Fibroblast of peridontal ligament (primary cell): ENCODE measurements around the gene EXTL2.
"Not testable (repeated sequence)": the region's sequence is repeated elsewhere in the genome, so short reads cannot be mapped to it uniquely, and the experiment has no call there.

Experiments
- DNase-seq: peaks from one replicate; pipeline ENCODE4 v3.0.0-alpha.2; 2010; ENCODE audit errors: extremely low read depth

Gene EXTL2, protein sequence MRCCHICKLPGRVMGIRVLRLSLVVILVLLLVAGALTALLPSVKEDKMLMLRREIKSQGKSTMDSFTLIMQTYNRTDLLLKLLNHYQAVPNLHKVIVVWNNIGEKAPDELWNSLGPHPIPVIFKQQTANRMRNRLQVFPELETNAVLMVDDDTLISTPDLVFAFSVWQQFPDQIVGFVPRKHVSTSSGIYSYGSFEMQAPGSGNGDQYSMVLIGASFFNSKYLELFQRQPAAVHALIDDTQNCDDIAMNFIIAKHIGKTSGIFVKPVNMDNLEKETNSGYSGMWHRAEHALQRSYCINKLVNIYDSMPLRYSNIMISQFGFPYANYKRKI

DNA sequence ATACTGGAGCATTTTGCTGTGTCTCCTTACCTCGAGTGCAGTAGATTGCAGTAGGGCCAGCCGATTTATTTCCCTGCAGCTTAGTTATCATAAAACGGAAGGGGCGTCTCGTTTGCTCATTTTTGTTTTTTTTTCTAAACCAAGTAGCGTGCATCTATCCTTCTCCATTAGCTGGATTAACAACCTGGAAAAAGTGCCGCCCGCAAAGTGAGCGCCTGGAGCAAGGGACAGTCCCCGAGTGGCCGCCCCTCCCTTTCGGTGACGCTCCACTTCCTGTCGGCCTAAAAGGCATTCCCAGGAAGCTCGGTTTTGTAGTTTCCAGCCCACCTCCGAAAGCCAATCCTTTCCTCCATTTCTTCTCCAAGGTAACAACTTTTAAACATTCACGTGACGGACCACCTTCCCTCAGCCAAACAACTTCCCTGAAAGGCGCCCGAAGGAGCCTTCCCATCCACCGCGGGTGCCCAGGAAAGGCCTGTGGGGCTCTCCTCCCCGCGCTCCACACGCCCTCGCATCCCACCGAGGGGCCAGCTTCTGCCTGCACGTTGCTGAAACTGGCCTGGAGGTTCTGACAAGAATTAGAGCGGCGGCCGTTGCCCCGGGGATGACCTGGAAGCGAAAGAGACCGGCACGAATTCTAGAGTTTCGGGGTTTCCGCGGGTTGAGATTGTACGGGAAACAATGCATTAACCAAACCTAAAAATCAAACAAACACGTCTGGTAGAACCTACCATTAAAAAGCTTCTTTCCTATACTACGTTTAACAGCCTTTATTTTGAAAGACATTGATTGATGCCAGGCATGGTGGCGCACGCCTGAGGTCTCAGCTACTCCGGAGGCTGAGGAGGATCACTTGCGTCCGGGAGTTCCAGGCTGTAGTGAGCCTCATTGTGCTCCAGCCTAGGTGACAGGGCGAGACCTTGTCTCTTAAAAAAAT lies at the start of gene EXTL2:
Gene EXTL2, minus strand, starts transcription at position 240 of the 937 bp plus-strand sequence. CDS start 6,085 bp downstream, outside the sequence.
- peak; percentile 58 for DNase-seq

DNA sequence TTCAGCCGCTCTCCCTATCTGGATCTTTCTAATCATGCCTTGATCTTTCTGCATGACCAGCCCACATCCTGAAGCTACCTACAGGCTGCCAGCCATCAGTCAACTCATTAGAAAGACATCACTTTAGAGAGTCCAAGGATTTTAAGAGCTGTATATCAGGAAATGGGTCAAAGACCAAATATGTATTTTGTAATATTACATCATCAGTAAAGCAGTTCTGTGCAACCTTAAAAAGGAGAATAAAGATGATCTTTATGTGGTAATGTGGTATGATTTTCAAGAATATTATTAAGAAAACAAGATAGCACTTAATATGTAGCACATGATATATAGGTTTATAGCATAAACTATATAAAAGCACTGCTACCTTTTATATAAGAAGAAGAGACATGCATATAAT lies 48.9 kb upstream of the EXTL2 start:
- no peak for DNase-seq

DNA sequence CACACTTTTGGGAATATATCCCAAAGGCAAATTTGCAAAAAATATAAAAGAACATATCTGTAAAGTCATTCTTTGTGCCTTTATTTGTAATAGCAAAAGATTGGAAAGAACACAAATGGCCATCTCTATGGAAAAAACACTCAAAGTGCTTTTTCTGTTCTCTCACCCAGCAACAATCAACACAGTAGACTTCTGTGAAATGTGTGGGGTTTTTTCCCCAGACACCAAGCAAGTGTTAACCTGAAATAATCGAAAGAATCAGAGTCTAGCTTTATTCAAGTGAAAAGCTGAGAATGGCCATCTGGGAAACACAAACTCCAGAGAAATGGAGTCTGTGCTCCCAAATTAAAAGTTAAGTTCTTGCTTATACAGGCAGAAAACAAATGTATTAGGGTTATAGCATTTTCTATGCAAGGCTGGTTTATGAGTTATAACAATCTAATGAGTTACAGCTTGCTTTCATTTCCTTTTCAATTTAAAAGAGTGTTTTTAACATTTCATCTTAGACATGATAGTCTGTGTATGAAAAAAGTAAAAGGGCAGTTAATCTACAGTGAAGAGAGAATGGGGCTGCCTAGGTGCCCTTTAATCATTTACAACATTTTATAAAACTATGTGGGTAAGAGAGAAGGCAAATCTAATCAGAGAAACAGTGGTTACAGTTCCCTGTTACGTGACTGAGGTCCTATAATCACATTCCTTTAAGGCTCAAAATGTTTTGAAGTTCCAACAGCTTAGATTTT lies 47.8 kb upstream of the EXTL2 start:
- DNase-seq: no peak

DNA sequence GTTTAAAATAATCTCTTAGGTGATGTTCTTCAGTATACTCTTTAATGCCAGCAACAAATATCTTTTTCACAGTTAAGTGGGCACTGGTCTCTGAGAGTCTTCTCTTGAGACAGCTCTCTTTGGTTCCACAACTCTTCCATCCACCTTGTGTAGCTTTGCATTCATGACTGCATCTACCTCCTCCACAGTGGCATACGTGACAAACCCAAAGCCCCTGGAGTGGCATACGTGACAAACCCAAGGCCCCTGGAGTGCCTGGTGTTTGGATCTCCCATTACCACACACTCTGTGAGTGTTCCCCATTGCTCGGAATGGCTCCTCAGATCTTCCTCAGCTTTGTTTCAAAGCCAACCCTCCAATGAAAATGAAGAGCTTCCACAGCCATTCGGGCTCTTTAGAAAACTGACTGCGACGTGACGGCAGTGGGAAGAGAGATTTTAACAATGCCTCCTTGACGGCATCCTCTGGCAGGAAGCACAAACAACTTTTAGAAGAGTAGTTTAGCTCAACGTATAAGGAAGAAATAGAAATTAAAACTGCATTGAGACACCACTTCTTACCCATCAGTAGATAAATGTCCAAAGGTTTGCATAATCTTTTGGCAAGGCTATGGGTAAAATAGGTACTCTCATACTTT lies 47.1 kb upstream of the EXTL2 start:
- DNase-seq: no peak

DNA sequence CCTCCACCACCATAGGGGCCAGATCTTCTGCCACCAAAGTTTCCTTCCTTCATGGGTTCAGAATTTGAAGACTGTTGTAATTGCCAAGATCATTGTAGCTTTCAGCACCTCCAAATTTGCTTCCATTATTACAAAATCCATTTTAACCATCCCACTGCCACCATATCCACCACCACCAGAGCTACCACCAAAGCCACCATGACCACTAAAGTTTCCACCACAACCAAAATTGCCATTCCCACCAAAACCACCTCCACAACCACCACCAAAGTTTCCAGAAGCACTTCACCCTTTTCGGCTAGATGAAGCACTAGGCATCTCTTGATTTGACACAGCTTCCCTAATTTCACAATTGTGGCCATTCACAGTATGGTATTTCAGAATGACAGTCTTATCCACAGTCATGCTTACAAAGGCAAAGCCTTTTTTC lies 46.5 kb upstream of the EXTL2 start:
- no peak for DNase-seq

DNA sequence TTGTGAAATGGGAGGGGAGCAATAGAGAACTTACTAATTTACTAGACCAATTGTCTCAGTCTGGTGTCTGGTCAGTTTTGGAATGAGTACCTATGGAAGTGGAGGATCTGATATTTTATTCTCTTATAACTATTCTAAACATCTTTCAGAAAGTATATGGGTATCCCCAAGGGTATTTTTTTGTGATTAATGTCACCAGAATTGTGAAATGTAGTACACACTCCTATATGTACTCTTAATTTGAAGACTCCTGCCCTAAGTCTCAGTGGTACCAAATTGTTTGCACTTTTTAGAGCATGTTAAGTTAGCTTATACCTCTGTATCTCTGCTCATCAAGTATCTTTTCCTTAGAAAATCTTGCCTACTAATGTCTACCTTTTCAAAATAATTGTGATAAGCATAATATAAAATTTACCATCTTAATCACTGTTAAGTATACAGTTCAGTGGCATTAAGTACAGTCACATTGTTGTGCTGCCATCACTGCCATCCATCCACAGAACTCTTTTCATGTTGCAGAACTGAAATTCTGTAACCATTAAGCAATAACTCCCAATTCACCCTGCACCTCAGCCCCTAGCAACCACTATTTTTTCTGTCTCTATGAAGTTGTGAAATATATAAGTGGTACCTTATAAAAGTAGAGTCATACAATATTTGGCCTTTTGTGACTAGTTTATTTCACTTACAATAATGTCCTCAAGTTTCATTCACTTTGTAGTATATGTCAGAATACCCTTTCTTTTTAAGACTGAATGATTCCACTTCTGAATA lies 41.7 kb upstream of the EXTL2 start:
- peak; percentile 55 for DNase-seq

DNA sequence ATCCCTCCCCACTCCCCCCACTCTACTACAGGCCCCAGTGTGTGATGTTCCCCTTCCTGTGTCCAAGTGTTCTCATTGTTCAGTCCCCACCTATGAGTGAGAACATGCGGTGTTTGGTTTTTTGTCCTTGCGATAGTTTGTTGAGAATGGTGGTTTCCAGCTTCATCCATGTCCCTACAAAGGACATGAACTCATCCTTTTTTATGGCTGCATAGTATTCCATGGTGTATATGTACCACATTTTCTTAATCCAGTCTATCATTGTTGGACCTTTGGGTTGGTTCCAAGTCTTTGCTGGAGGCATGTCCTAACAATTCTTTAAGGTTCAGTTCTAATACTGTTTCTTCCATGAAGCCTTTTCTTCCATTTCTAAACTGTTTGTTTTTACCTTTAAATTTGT lies 38.9 kb upstream of the EXTL2 start:
- not testable (repeated sequence) for DNase-seq

DNA sequence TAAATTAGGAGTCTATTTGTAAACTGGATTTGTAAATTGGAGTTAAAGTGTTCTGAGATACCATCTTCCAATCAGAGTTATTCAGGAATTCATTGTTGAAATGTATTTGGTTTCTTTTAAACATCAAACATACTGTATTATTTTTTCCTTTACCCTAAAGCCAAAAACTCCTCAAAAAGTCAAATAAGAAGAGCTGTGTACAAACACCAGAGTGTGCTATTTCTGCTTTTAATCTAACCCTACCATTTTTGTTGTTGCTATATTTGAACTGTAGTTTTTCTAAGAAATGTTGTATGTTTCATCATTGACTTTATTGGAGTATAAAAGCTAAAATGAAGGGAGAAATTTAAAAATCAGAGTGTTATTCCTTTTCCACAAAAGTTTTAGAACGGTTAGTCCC lies 37.1 kb upstream of the EXTL2 start:
- DNase-seq: peak; percentile 48

DNA sequence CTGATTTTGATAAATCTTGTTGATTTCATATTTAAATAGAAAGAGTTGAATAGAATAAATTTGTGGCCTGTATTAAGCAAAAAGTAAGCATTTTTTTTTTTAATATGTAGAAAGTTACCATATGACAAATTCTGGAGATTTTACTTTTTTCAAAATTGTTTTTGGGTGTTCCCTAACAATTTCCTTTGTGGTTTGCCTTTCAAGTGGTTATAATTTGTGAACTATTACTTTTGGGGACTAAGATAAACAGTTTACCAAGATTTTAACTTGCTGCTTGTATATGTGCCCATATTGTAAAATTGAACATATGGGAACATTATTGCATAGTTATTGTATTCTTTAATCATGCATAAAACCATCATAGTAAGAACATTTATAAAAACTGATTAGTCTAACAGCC lies 35.9 kb upstream of the EXTL2 start:
- DNase-seq: no peak

DNA sequence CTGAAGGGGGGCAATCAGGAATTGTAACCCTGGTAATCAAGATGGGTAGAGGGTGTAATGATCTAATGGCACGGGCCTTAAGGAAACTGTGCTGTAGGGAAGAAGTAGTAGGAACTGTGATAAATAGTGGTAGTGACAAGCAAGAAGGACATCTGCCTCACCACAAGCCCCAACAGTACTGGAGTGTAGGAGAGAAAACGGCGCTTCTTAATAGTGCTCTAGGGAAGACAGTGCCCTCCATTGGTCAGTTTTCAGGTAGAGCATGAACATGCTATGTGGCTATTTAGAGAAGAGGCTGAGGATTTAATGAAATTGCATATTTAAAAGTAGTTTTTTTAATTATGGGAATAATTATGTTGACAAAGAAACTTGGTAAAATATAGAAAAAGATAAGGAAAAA lies 33.5 kb upstream of the EXTL2 start:
- DNase-seq: no peak

DNA sequence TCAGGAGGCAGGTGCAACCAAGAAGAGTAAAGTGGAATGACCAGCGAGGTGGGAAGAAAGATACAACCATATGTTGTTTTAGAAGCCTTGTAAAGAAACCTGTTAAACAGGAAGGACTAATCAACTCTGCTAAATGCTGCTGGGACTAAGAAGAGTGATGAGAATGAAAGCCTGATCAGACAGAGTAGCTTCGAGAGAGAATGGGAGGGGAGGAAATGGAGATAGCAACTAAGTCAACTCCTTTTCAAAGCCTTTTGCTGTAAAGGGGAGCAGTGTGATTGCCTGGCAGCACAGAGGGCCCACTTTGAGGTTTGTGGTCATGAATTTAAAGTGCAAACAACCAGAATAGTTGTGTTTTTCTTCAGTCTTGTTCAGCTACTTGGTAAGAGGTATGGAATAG lies 32.6 kb upstream of the EXTL2 start:
- DNase-seq: no peak

DNA sequence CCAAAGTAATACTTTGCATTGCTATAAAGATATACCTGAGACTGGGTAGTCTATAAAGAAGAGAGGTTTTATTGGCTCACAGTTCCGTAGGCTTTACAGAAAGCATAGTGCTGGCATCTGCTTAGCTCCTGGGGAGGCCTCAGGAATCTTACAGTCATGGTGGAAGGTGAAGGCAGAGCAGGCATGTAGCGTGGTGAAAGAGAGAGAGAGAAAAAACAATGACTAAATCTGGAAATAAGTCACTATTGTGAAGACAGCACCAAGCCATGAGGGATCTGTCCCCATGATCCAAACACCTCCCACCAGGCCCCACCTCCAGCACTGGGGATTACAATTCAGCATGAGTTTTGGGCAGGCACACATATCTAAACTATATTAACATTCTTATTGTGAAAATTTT lies 31.6 kb upstream of the EXTL2 start:
- DNase-seq: no peak

DNA sequence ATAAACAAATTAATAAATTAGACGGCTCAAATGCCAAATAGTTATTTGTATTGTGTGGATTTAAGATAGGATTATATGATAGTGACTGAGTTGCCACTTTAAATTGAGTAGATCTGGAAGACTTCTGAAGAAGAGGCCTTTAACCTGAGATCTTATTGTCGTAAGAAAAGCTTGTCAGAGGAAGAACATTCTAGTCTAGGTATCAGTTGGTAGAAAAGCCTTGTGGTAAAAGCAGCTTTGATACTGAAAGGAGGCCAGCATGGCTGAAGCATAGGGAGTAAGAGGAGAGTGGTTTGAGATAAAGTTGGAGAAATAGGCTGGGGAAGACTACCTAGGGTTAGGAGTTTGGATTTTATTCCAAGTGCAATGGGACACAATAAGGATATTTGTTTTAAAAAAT lies 30.3 kb upstream of the EXTL2 start:
- no peak for DNase-seq

DNA sequence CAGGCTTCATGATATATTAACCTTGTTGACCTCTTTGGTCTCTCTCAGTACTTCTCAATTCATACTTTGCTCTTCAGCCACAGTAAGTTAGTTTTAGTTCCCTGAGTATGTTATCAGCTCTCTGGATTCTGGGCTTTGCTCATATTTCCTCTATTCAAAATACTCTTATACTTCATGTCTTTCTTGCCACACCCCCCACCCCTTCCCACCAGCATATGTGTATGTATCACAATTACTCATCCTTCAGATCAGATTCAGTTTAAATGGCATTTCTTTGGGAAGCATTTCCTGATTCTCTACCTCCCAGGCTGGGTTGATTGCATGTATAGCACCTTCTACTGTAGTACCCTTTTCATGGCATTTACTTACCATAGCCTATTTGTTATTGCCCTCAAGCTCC lies 29.6 kb upstream of the EXTL2 start:
- peak; percentile 12 for DNase-seq

DNA sequence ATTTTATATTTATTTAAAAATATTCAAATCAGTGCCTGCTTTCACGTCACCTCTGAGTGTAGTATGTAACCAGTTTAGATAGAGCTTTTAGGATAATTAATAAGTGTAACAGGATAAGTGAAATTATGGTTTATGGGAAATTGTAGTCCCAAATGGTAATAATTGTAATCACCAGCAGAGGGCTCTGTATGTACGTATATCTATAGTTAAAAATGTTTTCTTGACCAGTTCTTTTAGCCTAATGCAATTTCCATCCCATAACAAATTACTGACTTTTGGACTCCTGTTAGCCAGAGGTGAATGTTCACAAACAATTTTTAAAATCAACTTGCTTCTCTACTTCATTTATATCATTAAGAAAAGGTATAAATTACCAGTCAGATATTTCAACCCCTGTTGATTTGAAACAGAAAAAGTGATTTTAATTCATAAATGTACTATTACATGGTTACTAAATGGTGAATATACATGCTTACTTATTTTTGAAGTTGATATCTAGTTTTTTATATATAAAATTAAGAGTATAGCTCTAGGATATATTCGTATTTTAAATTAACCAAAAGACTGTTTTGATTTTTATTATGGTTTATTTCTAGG lies 26.6 kb upstream of the EXTL2 start:
- DNase-seq: peak; percentile 84

DNA sequence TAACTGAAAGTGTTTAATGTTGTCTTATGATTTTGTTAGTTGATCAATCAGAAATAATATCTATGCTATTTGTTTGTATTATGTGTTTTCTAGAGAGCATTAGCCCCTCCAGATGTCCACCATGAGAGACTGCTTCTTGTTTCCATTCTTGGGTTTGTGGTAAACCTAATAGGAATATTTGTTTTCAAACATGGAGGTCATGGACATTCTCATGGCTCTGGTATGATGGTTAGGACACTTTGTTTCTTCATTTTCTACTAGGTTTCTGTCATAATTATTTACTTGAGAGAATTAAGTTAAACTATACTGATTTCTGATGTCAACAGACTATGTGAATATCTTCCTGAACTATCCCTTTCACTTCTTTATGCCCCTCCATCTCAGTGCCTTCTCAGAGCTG lies 17.4 kb upstream of the EXTL2 start:
- no peak for DNase-seq

DNA sequence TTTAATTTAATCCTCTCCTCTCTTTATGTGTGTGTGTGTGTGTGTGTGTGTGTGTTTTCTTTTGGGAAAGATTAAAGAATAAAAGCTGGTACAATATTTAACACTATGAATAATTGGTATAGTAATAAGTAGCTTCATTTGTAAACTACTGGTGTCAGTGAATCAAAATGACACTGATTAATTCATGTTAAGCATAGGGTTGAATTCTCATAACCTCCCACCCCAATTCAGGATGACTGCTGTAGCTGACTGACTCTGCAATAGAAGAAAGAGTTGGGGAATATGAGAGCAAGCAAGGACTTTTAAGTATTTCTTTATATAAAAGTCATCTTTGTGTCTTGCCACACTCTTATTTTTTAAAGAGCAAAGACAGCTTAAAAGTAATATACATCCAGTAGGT lies 14.4 kb upstream of the EXTL2 start:
- DNase-seq: no peak

DNA sequence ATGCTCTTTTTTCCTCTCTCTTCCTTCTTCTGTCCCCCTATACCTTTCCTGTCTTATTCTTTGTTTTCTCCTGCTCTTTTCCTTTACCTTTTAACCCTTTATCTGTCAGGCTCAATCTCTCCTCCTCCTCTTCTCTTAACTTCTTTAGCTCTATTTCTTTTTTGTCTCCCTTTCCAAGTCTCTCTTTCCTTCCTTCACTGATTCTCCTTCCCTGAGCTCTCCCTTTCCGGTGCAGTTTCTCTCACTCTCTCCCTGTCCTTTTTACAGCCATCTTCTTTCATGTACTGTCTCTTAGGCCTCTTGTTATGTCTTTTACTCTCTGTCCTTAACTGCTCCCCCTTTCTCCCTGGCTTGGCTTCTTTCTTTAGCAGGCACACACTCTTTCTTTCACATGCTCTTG lies 13.2 kb upstream of the EXTL2 start:
- no peak for DNase-seq

DNA sequence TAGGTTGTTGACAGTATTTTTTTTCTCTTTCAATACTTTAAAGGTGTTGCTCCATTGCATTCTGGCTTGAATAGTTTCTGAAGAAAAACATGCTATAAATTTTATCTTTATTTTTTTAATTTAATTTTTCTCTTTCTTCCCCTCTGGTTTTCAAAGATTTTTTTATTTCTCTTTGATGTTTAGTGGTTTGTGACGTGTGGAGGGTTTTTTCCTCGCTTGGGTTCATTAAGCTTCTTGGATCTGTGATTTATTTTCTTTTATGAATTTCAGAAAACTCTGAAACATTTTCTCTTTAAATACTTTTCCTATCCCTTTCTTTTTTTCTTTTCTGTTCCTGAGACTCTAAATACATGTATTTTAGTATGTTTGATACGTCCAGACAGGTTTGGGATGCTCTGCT lies 10.5 kb upstream of the EXTL2 start:
- no peak for DNase-seq

DNA sequence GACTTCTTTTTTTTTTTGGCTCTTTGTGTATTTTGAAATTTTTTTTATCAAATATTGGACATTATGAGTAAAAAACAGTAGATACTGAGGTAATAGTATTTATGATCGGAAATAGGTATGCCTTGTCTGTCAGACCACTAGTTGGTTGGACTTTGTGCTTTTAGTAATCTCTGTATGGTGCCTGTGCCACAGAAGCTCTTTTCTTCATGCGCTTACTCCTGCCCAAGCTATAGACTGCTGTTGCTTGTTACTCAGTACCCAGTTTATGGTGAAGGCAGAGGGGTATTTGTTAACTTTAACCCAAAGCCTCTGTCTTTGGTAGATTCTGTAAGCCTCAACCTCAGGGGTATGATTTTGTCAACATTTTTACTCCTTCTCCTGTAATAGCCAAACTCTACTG lies 9.9 kb upstream of the EXTL2 start:
- no peak for DNase-seq

DNA sequence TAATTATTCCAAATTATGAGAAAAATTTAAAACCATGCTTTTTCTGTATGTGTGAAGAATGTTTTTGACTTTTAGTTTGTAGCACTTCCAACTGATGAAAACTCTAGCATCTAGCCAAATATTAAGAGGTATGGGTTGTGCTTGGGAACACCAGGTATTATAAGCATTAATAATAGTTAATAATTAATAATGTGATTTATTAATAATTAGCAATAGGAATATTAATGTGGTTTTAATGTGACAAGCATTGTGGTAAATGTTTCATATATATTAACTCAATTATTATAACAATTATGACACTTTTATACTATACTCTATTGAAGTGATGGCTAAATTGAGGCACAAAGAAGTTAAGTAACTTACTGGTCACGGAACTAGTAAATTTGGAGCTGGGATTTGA lies 9.1 kb upstream of the EXTL2 start:
- no peak for DNase-seq
